ENCODE measurements around the gene CLCN6.

The CLCN6 gene

DNA sequence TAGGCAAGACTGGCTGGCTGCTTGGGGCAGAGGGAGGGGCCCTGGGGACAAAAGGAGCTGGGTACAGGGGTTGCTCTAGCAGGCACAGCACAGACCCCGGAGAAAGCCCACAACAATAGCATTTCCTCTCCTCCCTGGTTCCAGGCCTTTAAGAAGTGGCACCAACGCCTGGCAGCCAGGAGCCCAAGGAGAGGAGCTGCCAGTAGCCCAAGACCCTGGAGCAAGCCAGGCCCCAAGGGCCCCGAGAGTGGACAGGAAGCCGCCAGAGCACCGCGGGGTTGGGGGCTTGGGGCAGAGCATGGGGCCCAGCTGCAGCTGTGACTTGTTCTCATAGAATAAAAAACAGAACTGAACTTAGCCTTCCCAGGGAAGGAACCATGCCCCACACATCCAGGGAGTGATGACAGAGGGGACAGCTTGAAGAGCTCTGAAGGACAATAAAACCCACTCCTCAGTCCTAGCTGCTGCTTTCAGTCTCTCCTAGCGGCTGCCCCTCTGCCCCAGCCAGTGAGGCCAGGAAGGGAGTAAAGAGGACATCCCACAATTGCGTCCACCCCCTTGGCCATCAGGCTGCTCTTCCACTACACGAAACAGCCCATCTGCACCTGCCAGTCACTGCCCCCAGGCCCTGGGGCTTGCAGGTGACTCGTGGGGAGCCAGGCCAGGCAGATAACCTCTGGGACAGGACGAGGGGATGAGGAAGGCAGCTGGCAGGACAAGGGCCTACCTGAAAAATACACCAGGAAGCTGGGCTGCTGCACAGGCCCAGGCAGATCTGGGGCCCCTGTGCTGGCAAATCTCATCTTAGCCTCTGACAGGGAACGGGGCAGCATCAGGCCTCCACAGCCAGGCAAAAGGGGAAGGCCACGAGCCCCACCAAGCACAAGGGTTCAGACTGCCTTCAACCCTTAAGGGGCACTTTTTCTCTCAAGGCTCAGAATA lies 16.6 kb upstream of the CLCN6 start:
- POLR2A ChIA-PET = no interaction called here
- no peak for DNase-seq (ENCODE audit: extremely low spot score)
- CTCF ChIA-PET = no interaction called here
- no peak for TF ChIP-seq CTBP1 (IDR thresholded peaks at IDR 0.05; ENCODE audit: borderline replicate concordance)
- no peak for TF ChIP-seq BHLHE40 (IDR thresholded peaks at IDR 0.05; ENCODE audit: borderline replicate concordance)
- TF ChIP-seq LEF1 (IDR thresholded peaks at IDR 0.05; ENCODE audit: borderline replicate concordance) = no peak
- no peak for TF ChIP-seq FOXK2 (IDR thresholded peaks at IDR 0.05)
- TF ChIP-seq HDGF (IDR thresholded peaks at IDR 0.05; ENCODE audit: borderline replicate concordance) = no peak
- no peak for TF ChIP-seq FOXA1 (IDR thresholded peaks at IDR 0.05)
- no peak for TF ChIP-seq ELF4 (IDR thresholded peaks at IDR 0.05)
- TF ChIP-seq NFRKB (IDR thresholded peaks at IDR 0.05) = no peak
- TF ChIP-seq SP1 (IDR thresholded peaks at IDR 0.05) = no peak
- no peak for TF ChIP-seq L3MBTL2 (conservative IDR thresholded peaks at IDR 0.05)
- TF ChIP-seq ZNF384 (IDR thresholded peaks at IDR 0.05) = no peak
- TF ChIP-seq, protein P1, sequence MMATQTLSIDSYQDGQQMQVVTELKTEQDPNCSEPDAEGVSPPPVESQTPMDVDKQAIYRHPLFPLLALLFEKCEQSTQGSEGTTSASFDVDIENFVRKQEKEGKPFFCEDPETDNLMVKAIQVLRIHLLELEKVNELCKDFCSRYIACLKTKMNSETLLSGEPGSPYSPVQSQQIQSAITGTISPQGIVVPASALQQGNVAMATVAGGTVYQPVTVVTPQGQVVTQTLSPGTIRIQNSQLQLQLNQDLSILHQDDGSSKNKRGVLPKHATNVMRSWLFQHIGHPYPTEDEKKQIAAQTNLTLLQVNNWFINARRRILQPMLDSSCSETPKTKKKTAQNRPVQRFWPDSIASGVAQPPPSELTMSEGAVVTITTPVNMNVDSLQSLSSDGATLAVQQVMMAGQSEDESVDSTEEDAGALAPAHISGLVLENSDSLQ (IDR thresholded peaks at IDR 0.05) = no peak
- TF ChIP-seq ARNT (IDR thresholded peaks at IDR 0.05) = no peak
- no peak for TF ChIP-seq TARDBP (IDR thresholded peaks at IDR 0.05)
- no peak for TF ChIP-seq FOXM1 (IDR thresholded peaks at IDR 0.05; ENCODE audit: borderline replicate concordance)
- no peak for TF ChIP-seq SUZ12 (IDR thresholded peaks at IDR 0.05)

DNA sequence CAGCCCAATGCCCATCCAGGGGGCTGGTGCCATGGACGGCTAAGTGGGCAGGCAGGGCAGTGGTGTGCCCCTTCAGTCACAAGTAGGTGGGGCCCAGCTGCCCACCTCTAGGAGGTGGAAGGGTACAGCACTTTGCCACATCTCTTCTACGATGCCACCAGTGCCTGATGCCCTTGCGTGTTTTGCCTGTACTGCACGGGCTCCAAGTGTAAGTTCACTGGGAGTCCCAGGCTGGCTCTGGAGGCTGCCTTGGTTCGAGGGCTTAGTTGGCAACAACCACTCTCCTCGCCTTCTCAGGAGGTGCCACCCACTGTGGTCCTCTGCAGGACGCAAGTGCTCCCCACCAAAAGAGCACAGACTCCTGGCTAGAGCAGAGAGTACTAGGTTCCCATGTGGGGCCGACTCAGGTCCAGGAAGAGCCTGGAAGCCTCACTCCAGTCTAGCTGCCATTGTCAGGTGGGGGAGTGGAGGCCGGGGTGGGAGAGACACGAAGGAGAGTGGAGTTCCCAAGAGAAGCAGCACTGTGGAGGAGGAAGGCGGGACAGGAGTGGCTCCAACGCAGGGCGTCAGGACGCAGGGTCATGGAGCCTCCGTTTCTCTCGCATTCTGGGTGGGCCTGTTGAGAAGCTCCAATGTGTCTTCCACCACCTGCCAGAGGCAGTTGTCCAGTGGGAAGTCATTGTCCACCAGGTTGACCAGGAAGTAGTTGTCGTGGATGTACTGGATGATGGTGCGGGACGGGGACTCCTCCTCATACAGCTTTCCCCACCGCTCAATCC lies 15.7 kb upstream of the CLCN6 start:
- TF ChIP-seq NFRKB (IDR thresholded peaks at IDR 0.05) (no peak), TARDBP (IDR thresholded peaks at IDR 0.05) (no peak), BHLHE40 (IDR thresholded peaks at IDR 0.05; ENCODE audit: borderline replicate concordance) (no peak), ARNT (IDR thresholded peaks at IDR 0.05) (no peak)
- DNase-seq (ENCODE audit: extremely low spot score) = no peak
- ChIA-PET CTCF (no interaction called here), POLR2A (interaction anchor here (1.4 kb wide), 1 partner anchor 13 kb away, joined by 6 read pairs; no protein-coding TSS in a partner anchor)

DNA sequence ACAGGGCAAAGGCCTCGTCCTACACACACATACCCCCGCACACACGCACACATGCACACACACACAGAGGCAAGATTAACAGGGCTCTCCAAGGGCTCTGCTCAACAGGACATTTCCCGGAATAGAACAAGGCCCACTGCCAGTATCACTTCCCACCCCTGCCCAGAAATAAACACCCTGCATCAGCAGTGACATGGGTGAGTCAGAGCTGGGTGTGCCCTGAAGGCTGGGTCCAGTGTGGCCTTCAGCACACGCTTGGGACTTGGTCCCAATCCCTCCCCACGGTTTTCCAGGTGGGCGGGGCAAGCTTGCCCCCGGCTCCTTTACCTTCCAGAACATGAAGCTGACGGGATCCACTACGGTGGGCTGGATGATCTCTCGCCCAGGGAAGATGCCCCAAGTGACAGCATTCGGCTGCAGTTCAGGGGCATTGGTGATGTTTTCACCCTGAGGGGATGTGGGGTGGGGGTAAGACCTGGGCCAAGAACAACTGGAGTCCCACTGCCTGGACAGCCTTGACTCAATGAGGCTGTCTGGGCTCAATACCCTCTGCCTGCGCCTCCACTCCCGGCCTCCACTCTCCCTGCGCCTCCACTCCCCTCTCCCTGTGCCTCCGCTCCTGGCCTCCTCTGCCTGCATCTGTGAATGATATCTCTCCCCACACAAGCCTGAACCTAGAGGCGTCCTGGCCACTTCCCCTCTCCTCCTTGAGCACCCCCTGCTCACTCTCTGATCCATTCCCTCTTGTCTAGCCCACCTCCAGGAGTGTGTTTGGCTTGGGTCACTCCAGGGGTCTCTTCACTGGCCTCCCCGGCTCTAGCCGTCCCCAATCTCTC lies 14.9 kb upstream of the CLCN6 start:
- ChIA-PET POLR2A (interaction anchor here (1.4 kb wide), 1 partner anchor 12 kb away, joined by 6 read pairs; no protein-coding TSS in a partner anchor), CTCF (no interaction called here)
- no peak for DNase-seq (ENCODE audit: extremely low spot score)
- TF ChIP-seq BHLHE40 (IDR thresholded peaks at IDR 0.05; ENCODE audit: borderline replicate concordance) (no peak), ZNF384 (IDR thresholded peaks at IDR 0.05) (no peak), TARDBP (IDR thresholded peaks at IDR 0.05) (no peak), FOXM1 (IDR thresholded peaks at IDR 0.05; ENCODE audit: borderline replicate concordance) (no peak), LEF1 (IDR thresholded peaks at IDR 0.05; ENCODE audit: borderline replicate concordance) (no peak), L3MBTL2 (conservative IDR thresholded peaks at IDR 0.05) (no peak), SUZ12 (IDR thresholded peaks at IDR 0.05) (no peak), FOXK2 (IDR thresholded peaks at IDR 0.05) (no peak), ARNT (IDR thresholded peaks at IDR 0.05) (no peak), SP1 (IDR thresholded peaks at IDR 0.05) (no peak), FOXA1 (IDR thresholded peaks at IDR 0.05) (no peak), CTBP1 (IDR thresholded peaks at IDR 0.05; ENCODE audit: borderline replicate concordance) (no peak), NFRKB (IDR thresholded peaks at IDR 0.05) (no peak), HDGF (IDR thresholded peaks at IDR 0.05; ENCODE audit: borderline replicate concordance) (no peak), ELF4 (IDR thresholded peaks at IDR 0.05) (no peak)
- TF ChIP-seq, protein P1 (IDR thresholded peaks at IDR 0.05) = no peak

DNA sequence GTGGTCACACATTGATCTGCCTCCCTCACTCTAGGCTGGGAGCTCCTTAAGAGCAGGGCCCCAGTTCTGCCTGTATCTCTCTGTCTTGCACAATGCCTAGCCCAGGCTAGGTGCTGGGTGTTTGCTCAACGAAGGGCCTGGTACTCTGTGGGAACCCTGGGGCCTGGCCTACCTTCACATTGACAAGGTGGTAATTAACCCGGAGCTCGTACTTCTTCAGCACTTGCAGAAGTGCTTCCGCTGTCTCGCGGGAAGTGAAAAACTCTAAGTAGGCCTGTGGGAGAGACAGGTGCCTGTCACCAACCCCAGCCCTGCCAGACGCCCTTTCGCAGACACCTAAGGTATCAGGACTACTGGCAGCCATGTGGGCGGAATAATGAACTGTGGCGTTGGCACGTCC lies 13.9 kb upstream of the CLCN6 start:
- TF ChIP-seq FOXM1 (IDR thresholded peaks at IDR 0.05; ENCODE audit: borderline replicate concordance) (no peak), LEF1 (IDR thresholded peaks at IDR 0.05; ENCODE audit: borderline replicate concordance) (no peak), SUZ12 (IDR thresholded peaks at IDR 0.05) (no peak), ELF4 (IDR thresholded peaks at IDR 0.05) (no peak), BHLHE40 (IDR thresholded peaks at IDR 0.05; ENCODE audit: borderline replicate concordance) (no peak), TARDBP (IDR thresholded peaks at IDR 0.05) (no peak), FOXA1 (IDR thresholded peaks at IDR 0.05) (no peak), NFRKB (IDR thresholded peaks at IDR 0.05) (no peak), SP1 (IDR thresholded peaks at IDR 0.05) (no peak), ZNF384 (IDR thresholded peaks at IDR 0.05) (no peak), L3MBTL2 (conservative IDR thresholded peaks at IDR 0.05) (no peak), ARNT (IDR thresholded peaks at IDR 0.05) (no peak)
- DNase-seq (ENCODE audit: extremely low spot score) = no peak
- POLR2A ChIA-PET = no interaction called here
- CTCF ChIA-PET = no interaction called here

DNA sequence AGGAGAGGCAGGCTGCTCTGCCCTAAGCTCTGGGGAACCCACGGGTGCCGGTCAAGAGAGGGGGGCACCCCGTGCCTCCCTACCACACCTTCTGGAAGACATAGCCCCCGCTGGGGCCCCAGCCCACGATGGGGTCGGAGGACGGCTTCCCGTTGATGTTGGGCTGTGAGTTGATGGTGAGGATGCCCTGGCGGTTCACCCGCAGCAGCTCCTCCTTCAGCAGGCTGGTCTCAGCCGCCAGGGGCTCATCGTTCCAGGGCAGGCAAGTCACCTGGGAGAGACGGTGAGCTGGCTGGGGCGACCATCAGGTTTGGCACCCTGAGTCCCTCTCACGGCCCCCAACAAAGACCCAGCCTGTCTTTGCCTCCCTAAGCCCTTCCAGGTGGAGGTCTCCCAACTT lies 12.2 kb upstream of the CLCN6 start:
- ChIA-PET POLR2A (no interaction called here), CTCF (no interaction called here)
- no peak for DNase-seq (ENCODE audit: extremely low spot score)
- TF ChIP-seq ARNT (IDR thresholded peaks at IDR 0.05) (no peak), CTBP1 (IDR thresholded peaks at IDR 0.05; ENCODE audit: borderline replicate concordance) (no peak), ELF4 (IDR thresholded peaks at IDR 0.05) (no peak), ZNF384 (IDR thresholded peaks at IDR 0.05) (no peak), SP1 (IDR thresholded peaks at IDR 0.05) (no peak), SUZ12 (IDR thresholded peaks at IDR 0.05) (no peak), FOXM1 (IDR thresholded peaks at IDR 0.05; ENCODE audit: borderline replicate concordance) (no peak), NFRKB (IDR thresholded peaks at IDR 0.05) (no peak), HDGF (IDR thresholded peaks at IDR 0.05; ENCODE audit: borderline replicate concordance) (no peak), LEF1 (IDR thresholded peaks at IDR 0.05; ENCODE audit: borderline replicate concordance) (no peak), FOXK2 (IDR thresholded peaks at IDR 0.05) (no peak), FOXA1 (IDR thresholded peaks at IDR 0.05) (no peak), L3MBTL2 (conservative IDR thresholded peaks at IDR 0.05) (no peak), BHLHE40 (IDR thresholded peaks at IDR 0.05; ENCODE audit: borderline replicate concordance) (no peak), TARDBP (IDR thresholded peaks at IDR 0.05) (no peak)
- TF ChIP-seq, protein P1 (IDR thresholded peaks at IDR 0.05) = no peak

All from HEK293T (cell line).